ENCODE data around the gene MYBBP1A.

DNA sequence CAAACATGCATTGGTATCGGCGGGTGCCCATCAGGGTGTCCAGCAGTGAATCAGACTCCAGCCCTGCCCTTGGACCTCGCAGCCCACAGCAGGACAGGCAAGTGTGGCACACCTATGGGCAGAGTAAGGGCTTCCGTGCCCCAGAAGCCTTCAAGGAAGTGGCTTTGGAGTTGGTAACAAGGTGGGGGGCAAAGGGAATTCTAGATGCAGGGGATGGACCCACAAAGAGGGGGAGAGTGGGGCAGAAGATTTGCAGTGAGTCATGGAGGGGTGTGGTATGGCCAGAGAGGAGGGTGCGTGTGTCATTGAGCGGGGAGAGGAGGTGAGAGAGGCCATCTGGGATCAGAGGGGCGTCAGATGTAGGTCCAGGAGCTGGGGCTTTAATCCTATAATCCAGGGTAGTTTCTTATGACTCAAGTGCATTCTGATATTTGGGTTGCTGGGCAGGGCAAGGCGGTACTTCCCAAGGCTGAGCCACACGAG is 65.0 kb downstream of the MYBBP1A start:
- TF ChIP-seq FOXM1 (IDR thresholded peaks at IDR 0.05; ENCODE audit: borderline replicate concordance, low read depth) = no peak
- no peak for TF ChIP-seq EGR1 (IDR thresholded peaks at IDR 0.05)
- TF ChIP-seq CREB1 (IDR thresholded peaks at IDR 0.05; ENCODE audit: low read depth) = no peak
- no peak for TF ChIP-seq TAF1 (IDR thresholded peaks at IDR 0.05; ENCODE audit: low read depth)
- TF ChIP-seq RAD21 (IDR thresholded peaks at IDR 0.05; ENCODE audit: low read depth) = no peak
- TF ChIP-seq EP300 (IDR thresholded peaks at IDR 0.05; ENCODE audit: borderline replicate concordance) = no peak

Data from Ishikawa (cell line).